ENCODE data around the gene SLC25A23.
"Not testable (repeated sequence)": the region's sequence is repeated elsewhere in the genome, so short reads cannot be mapped to it uniquely, and the experiment has no call there.

Gene SLC25A23

GRCh38 chr19:6457958-6458694, 1.5 kb downstream of the SLC25A23 start:
- DNase-seq (ENCODE audit: low spot score) = no peak

GRCh38 chr19:6455924-6456323, 3.7 kb downstream of the SLC25A23 start:
- no peak for DNase-seq (ENCODE audit: low spot score)

GRCh38 chr19:6453951-6454565, 5.5 kb downstream of the SLC25A23 start:
- DNase-seq (ENCODE audit: low spot score) = no peak

GRCh38 chr19:6452899-6453298, 6.7 kb downstream of the SLC25A23 start:
- no peak for DNase-seq (ENCODE audit: low spot score)

- DNase-seq (ENCODE audit: low spot score) = no peak
Measured at GRCh38 chr19:6452223-6452614, 7.4 kb downstream of the SLC25A23 start.

- no peak for DNase-seq (ENCODE audit: low spot score)
Measured at GRCh38 chr19:6451583-6452222, 7.9 kb downstream of the SLC25A23 start.

GRCh38 chr19:6450166-6450565, 9.4 kb downstream of the SLC25A23 start:
- no peak for DNase-seq (ENCODE audit: low spot score)

GRCh38 chr19:6448045-6448444, 11.5 kb downstream of the SLC25A23 start:
- no peak for DNase-seq (ENCODE audit: low spot score)

GRCh38 chr19:6446452-6446851, 13.1 kb downstream of the SLC25A23 start:
- DNase-seq (ENCODE audit: low spot score) = no peak

GRCh38 chr19:6443986-6444385, 15.6 kb downstream of the SLC25A23 start:
- no peak for DNase-seq (ENCODE audit: low spot score)

GRCh38 chr19:6442087-6442688, 17.4 kb downstream of the SLC25A23 start:
- no peak for DNase-seq (ENCODE audit: low spot score)

GRCh38 chr19:6440905-6441304, 18.7 kb downstream of the SLC25A23 start:
- no peak for DNase-seq (ENCODE audit: low spot score)

GRCh38 chr19:6439743-6440142, 19.8 kb downstream of the SLC25A23 start:
- no peak for DNase-seq (ENCODE audit: low spot score)

- no peak for DNase-seq (ENCODE audit: low spot score)
Measured at GRCh38 chr19:6433663-6434062, 25.9 kb downstream of the SLC25A23 start, which contains the start of gene SLC25A41. Gene SLC25A41, minus strand, starts transcription at chr19:6433763. Its CDS starts 70 bp downstream, at chr19:6433693.

- DNase-seq (ENCODE audit: low spot score) = no peak
Measured at GRCh38 chr19:6433165-6433564, 26.4 kb downstream of the SLC25A23 start.

GRCh38 chr19:6431891-6432290, 27.7 kb downstream of the SLC25A23 start:
- no peak for DNase-seq (ENCODE audit: low spot score)

GRCh38 chr19:6429419-6430221, 30.0 kb downstream of the SLC25A23 start:
- no peak for DNase-seq (ENCODE audit: low spot score)

- DNase-seq (ENCODE audit: low spot score) = not testable (repeated sequence)
Measured at GRCh38 chr19:6428692-6429418, 30.7 kb downstream of the SLC25A23 start.

- no peak for DNase-seq (ENCODE audit: low spot score)
Measured at GRCh38 chr19:6427131-6427530, 32.5 kb downstream of the SLC25A23 start.

- no peak for DNase-seq (ENCODE audit: low spot score)
Measured at GRCh38 chr19:6425732-6426620, 33.6 kb downstream of the SLC25A23 start.
